Bronchial epithelial cell (primary cell): ENCODE data around the gene NFKBIA. TPM values are rescaled to one million over a fixed set of nuclear protein-coding genes. Genes with fewer than 3 reads are reported as not detected.

ENCODE experiments used
- DNase-seq: peaks from one replicate; pipeline ENCODE4 v3.0.0-alpha.2; 2010; ENCODE audit warnings: low read depth
- FAIRE-seq: peaks from 2 replicates; lab custom pipeline; 2011; peaks lifted over from hg19 to GRCh38; lab: Jason Lieb, UNC
- H3K27me3 ChIP-seq: 2 replicates; pipeline ENCODE4 v1.5.1; 2011; ENCODE audit warnings: low read length; ENCODE audit not compliant: control insufficient read depth, insufficient read depth
- H3K36me3 ChIP-seq: 2 replicates; pipeline ENCODE4 v1.5.1; 2011; ENCODE audit warnings: low read length; ENCODE audit not compliant: control insufficient read depth, insufficient read depth
- H3K4me3 ChIP-seq: 2 replicates; pipeline ENCODE4 v1.5.1; 2011; ENCODE audit warnings: mild to moderate bottlenecking, low read depth, low read length, control low read depth
- CTCF ChIP-seq: IDR thresholded peaks from 2 replicates; pipeline ENCODE4 v1.5.1; 2011; ENCODE audit warnings: mild to moderate bottlenecking, moderate library complexity, low read length, control low read depth, inconsistent platforms; ENCODE audit not compliant: insufficient read depth, severe bottlenecking
- total RNA-seq: library from RNA; depleted of rRNA; stranded (reverse); fragments of >200 nt; gene quantifications from 2 replicates; pipeline ENCODE4 v1.2.1, GENCODE V29; 2014

The NFKBIA gene
- total RNA-seq, 1 donor from 2014 or later: 60.6 TPM

GRCh38 chr14:35395283-35395682, 9.3 kb downstream of the NFKBIA start:
- DNase-seq (no peak), FAIRE-seq (no peak)
- Histone ChIP-seq H3K4me3 (no peak overlapping the region), H3K36me3 (no peaks in the 10 kb centered on the region), H3K27me3 (no peaks in the 10 kb centered on the region)
- no peak for TF ChIP-seq CTCF

GRCh38 chr14:35394326-35395013, 10.1 kb downstream of the NFKBIA start:
- H3K36me3 ChIP-seq: no peaks in the 10 kb centered on the region
- no peak for FAIRE-seq
- DNase-seq: no peak
- H3K27me3 ChIP-seq: no peaks in the 10 kb centered on the region
- no peak for TF ChIP-seq CTCF
- no peak overlapping the region for H3K4me3 ChIP-seq

GRCh38 chr14:35393826-35394225, 10.7 kb downstream of the NFKBIA start:
- Histone ChIP-seq H3K27me3 (no peaks in the 10 kb centered on the region), H3K4me3 (no peak overlapping the region), H3K36me3 (no peaks in the 10 kb centered on the region)
- DNase-seq: no peak
- TF ChIP-seq CTCF: no peak
- no peak for FAIRE-seq

GRCh38 chr14:35392103-35392502, 12.4 kb downstream of the NFKBIA start:
- no peak for TF ChIP-seq CTCF
- DNase-seq: no peak
- no peaks in the 10 kb centered on the region for H3K36me3 ChIP-seq
- no peak overlapping the region for H3K4me3 ChIP-seq
- H3K27me3 ChIP-seq: no peaks in the 10 kb centered on the region
- no peak for FAIRE-seq

- TF ChIP-seq CTCF: no peak
- no peaks in the 10 kb centered on the region for H3K27me3 ChIP-seq
- DNase-seq (no peak), FAIRE-seq (no peak)
- no peak overlapping the region for H3K4me3 ChIP-seq
- no peaks in the 10 kb centered on the region for H3K36me3 ChIP-seq
Observed at GRCh38 chr14:35391388-35391710, 13.2 kb downstream of the NFKBIA start.
